D721Med (cell line): ENCODE measurements around the gene TRAF6.

Experiments
- DNase-seq: peaks from one replicate; pipeline ENCODE4 v3.0.0; 2011; ENCODE audit warnings: low spot score; ENCODE audit not compliant: insufficient read length
- FAIRE-seq: peaks from 2 replicates; lab custom pipeline; 2011; peaks lifted over from hg19 to GRCh38; lab: Jason Lieb, UNC
- TF ChIP-seq, protein P1 (sequence below): IDR thresholded peaks from 2 replicates; pipeline ENCODE4 v1.5.1; 2012; ENCODE audit warnings: mild to moderate bottlenecking, control low read depth; ENCODE audit not compliant: insufficient read depth; ENCODE audit errors: missing control alignments

Gene TRAF6

DNA sequence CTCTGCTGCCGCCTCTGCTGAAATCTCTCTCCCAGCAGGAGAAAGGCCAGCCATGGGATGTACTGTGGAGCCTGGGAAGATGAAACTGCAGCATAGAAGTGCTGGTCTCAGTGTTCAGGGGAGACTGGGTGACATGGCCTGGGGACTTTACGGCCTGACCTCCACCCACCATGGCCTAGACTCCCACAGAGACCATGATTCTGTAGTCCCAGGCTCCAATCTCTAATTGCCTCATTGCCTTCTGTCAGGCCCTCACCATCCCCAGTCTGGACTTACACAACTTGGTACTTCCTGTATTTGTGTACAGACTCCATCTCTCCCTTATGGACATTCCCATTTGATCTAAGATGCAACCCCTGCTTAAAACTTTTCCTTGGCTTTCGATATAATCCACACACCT, 43.1 kb downstream of the TRAF6 start:
- DNase-seq (no peak), FAIRE-seq (no peak)
- TF ChIP-seq, protein P1, sequence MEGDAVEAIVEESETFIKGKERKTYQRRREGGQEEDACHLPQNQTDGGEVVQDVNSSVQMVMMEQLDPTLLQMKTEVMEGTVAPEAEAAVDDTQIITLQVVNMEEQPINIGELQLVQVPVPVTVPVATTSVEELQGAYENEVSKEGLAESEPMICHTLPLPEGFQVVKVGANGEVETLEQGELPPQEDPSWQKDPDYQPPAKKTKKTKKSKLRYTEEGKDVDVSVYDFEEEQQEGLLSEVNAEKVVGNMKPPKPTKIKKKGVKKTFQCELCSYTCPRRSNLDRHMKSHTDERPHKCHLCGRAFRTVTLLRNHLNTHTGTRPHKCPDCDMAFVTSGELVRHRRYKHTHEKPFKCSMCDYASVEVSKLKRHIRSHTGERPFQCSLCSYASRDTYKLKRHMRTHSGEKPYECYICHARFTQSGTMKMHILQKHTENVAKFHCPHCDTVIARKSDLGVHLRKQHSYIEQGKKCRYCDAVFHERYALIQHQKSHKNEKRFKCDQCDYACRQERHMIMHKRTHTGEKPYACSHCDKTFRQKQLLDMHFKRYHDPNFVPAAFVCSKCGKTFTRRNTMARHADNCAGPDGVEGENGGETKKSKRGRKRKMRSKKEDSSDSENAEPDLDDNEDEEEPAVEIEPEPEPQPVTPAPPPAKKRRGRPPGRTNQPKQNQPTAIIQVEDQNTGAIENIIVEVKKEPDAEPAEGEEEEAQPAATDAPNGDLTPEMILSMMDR = no peak

- FAIRE-seq = no peak
- TF ChIP-seq, protein P1 = no peak
- DNase-seq = no peak
Measured at GRCh38 chr11:36465449-36466163, 44.5 kb downstream of the TRAF6 start.

- FAIRE-seq (no peak), DNase-seq (no peak)
- TF ChIP-seq, protein P1 = no peak
Measured at GRCh38 chr11:36464720-36465119, 45.4 kb downstream of the TRAF6 start.

GRCh38 chr11:36463781-36464180, 46.3 kb downstream of the TRAF6 start:
- DNase-seq (no peak), FAIRE-seq (no peak)
- TF ChIP-seq, protein P1 = no peak

- no peak for FAIRE-seq
- TF ChIP-seq, protein P1 = no peak
- DNase-seq = no peak
Measured at GRCh38 chr11:36462321-36462720, 47.8 kb downstream of the TRAF6 start.

DNA sequence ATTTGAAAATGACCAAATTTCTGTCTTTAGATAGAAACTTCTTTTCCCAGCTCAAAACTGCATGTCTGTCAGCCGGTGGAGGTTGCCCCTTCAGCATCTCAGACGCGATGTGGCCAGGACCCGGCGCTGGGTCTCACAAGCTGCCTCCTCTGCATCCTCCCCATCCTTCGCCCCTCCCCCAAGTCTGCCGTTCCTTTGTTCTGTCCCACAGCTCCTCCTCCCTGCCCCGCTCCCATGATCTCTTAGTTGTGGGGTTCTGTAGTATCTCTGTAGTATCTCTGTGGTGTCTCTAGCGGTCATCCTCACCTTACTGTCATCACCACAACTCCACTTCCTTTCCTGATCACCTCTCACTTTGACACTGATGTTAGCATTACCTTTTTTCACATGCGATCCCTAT, 49.9 kb downstream of the TRAF6 start:
- FAIRE-seq (no peak), DNase-seq (no peak)
- TF ChIP-seq, protein P1 = no peak

GRCh38 chr11:36459046-36459445, 51.0 kb downstream of the TRAF6 start:
- DNase-seq = no peak
- TF ChIP-seq, protein P1 = no peak

More at GRCh38 chr11:36459046-36459445, 51.0 kb downstream of the TRAF6 start:
- FAIRE-seq = no peak
